HepG2 (cell line): Measurements from ENCODE around the gene APBA1.

Experiments
- CBFB ChIP-seq: sonication (generic); formaldehyde crosslinking; IDR thresholded peaks from 2 replicates; pipeline ENCODE4 v1.4.0; 2020; ENCODE audit warnings: missing genetic modification reagents
- DDIT3 ChIP-seq: sonication (generic); formaldehyde crosslinking; IDR thresholded peaks from 2 replicates; pipeline ENCODE4 v1.4.0; 2020; ENCODE audit warnings: mild to moderate bottlenecking, missing genetic modification reagents
- MEF2D ChIP-seq: sonication (generic); formaldehyde crosslinking; IDR thresholded peaks from 2 replicates; pipeline ENCODE4 v1.5.1; 2020; ENCODE audit warnings: mild to moderate bottlenecking, missing genetic modification reagents
- ZNF30 ChIP-seq: sonication (generic); formaldehyde crosslinking; IDR thresholded peaks from 2 replicates; pipeline ENCODE4 v1.5.0; 2020; ENCODE audit warnings: mild to moderate bottlenecking, missing genetic modification reagents
- ZNF780A ChIP-seq: sonication (generic); formaldehyde crosslinking; IDR thresholded peaks from 2 replicates; pipeline ENCODE4 v1.8.0; 2022; ENCODE audit warnings: mild to moderate bottlenecking, missing genetic modification reagents, moderate library complexity
- TF ChIP-seq, protein P1 (sequence below): sonication (generic); formaldehyde crosslinking; IDR thresholded peaks from 2 replicates; pipeline ENCODE4 v1.5.0; 2020; ENCODE audit warnings: mild to moderate bottlenecking, missing genetic modification reagents, moderate library complexity

DNA sequence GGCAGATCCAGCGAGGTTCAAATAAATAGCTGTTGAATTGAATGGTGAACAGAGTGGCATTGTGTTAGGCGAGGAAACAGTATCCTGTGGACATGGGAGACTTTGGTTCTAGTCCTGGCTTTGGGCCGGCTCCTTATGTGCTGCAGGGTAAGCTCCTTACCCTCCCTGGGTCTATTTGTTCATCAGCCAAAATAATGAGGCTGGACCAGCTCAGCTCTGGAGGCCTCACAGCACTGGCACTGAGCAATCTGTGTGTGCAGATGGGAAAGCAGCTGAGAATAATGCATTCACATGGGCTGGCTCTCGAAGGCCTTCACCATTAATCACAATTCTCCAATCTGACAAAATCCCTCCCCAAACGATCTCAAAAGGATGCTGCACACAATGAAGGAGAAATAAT is 81.9 kb downstream of the APBA1 start:
- TF ChIP-seq ZNF30 (CRISPR knock-in tag) (no peak), MEF2D (CRISPR knock-in tag) (no peak), CBFB (no peak), ZNF780A (CRISPR knock-in tag) (no peak), DDIT3 (no peak)
- TF ChIP-seq, protein P1, sequence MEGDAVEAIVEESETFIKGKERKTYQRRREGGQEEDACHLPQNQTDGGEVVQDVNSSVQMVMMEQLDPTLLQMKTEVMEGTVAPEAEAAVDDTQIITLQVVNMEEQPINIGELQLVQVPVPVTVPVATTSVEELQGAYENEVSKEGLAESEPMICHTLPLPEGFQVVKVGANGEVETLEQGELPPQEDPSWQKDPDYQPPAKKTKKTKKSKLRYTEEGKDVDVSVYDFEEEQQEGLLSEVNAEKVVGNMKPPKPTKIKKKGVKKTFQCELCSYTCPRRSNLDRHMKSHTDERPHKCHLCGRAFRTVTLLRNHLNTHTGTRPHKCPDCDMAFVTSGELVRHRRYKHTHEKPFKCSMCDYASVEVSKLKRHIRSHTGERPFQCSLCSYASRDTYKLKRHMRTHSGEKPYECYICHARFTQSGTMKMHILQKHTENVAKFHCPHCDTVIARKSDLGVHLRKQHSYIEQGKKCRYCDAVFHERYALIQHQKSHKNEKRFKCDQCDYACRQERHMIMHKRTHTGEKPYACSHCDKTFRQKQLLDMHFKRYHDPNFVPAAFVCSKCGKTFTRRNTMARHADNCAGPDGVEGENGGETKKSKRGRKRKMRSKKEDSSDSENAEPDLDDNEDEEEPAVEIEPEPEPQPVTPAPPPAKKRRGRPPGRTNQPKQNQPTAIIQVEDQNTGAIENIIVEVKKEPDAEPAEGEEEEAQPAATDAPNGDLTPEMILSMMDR (CRISPR knock-in tag), result no peak
